CD4-positive, alpha-beta T cell (primary cell): ENCODE results near the gene ADARB2. TPM values are rescaled to one million over a fixed set of nuclear protein-coding genes. Genes with fewer than 3 reads are reported as not detected.

ENCODE experiments used
- ATAC-seq: fragments of 200-7000 bp; cut with Tn5 transposase; one replicate; pipeline ENCODE4 v1.10.0; 2022; ENCODE audit warnings: mild to moderate bottlenecking; ENCODE audit not compliant: poor library complexity
- CTCF ChIA-PET: fragments of 350-600 bp; sonication (Branson Sonifier 250); formaldehyde crosslinking; loops from one replicate; lab custom pipeline; 2021; ENCODE audit warnings: antibody characterized with exemption, inconsistent platforms; lab: Charles Lee
- POLR2A ChIA-PET: fragments of 350-600 bp; sonication (Branson Sonifier 250); formaldehyde crosslinking; loops from one replicate; lab custom pipeline; 2021; ENCODE audit warnings: antibody characterized with exemption, inconsistent platforms; lab: Charles Lee
- DNase-seq, 14 experiments: peaks; one replicate each; pipeline ENCODE4 v3.0.0-alpha.2; 2013 to 2020; ENCODE audit warnings: mixed read lengths in 2 of 14
- H3K27ac ChIP-seq, 2 donors: one replicate each; pipeline versions ENCODE4 v1.5.1 to v1.7.0; 2013; ENCODE audit warnings: low read length in 2 of 2, low read depth in 1 of 2, mild to moderate bottlenecking in 1 of 2
- H3K27me3 ChIP-seq, 2 experiments: 1 replicate in 1 of 2; 2 replicates in 1 of 2; pipeline versions ENCODE4 v1.6.1 to v1.7.0; 2013; ENCODE audit warnings: low read length in 2 of 2, control low read depth in 1 of 2, mild to moderate bottlenecking in 1 of 2, moderate library complexity in 1 of 2; ENCODE audit not compliant: insufficient read depth in 2 of 2, control insufficient read depth in 1 of 2
- H3K36me3 ChIP-seq: one replicate; pipeline ENCODE4 v1.6.1; 2013; ENCODE audit warnings: low read length, control low read depth; ENCODE audit not compliant: insufficient read depth
- H3K4me1 ChIP-seq: one replicate; pipeline ENCODE4 v1.6.1; 2013; ENCODE audit warnings: low read length, control low read depth; ENCODE audit not compliant: insufficient read depth
- H3K4me3 ChIP-seq: one replicate; pipeline ENCODE4 v1.5.1; 2013; ENCODE audit warnings: mild to moderate bottlenecking, low read length, moderate library complexity
- H3K9me3 ChIP-seq, 2 experiments: 1 replicate in 1 of 2; 2 replicates in 1 of 2; pipeline versions ENCODE4 v1.6.1 to v1.7.0; 2013; ENCODE audit warnings: low read length in 2 of 2, mild to moderate bottlenecking in 2 of 2, control low read depth in 1 of 2, moderate library complexity in 1 of 2; ENCODE audit not compliant: control insufficient read depth in 1 of 2, insufficient read depth in 1 of 2
- H3K27ac Mint-ChIP-seq: one replicate; pipeline ENCODE4 v1.8.0; 2020; ENCODE audit warnings: mixed read lengths
- H3K27me3 Mint-ChIP-seq: one replicate; pipeline ENCODE4 v1.8.0; 2021; ENCODE audit warnings: mixed read lengths
- H3K36me3 Mint-ChIP-seq: one replicate; pipeline ENCODE4 v1.8.0; 2021; ENCODE audit warnings: low read depth, mixed read lengths
- H3K4me1 Mint-ChIP-seq: one replicate; pipeline ENCODE4 v1.8.0; 2021; ENCODE audit warnings: low read depth, mixed read lengths
- H3K4me3 Mint-ChIP-seq: one replicate; pipeline ENCODE4 v1.8.0; 2020; ENCODE audit warnings: mild to moderate bottlenecking, mixed read lengths
- H3K9me3 Mint-ChIP-seq: one replicate; pipeline ENCODE4 v1.8.0; 2020; ENCODE audit warnings: mixed read lengths
- intact Hi-C, 2 experiments: fragments of 100-400 bp; cut with DNase I in 1 of 2; cut with micrococcal nuclease in 1 of 2; formaldehyde crosslinking; loops; one replicate each; pipeline versions ENCODE4 v1.15.1 to v1.9.0; 2023 to 2025; cut with DNase I, micrococcal nuclease
- total RNA-seq, 174 experiments: library from RNA in 2 of 174; stranded (reverse) in 2 of 174; gene quantifications; one replicate each; pipeline ENCODE4 v1.2.3 and lab custom pipeline; 2021 to 2026
- TF ChIP-seq, protein P1 (sequence below): fragments of 200-600 bp; IDR thresholded peaks from one replicate; pipeline ENCODE4 v1.8.0; 2022; ENCODE audit warnings: antibody characterized with exemption, mild to moderate bottlenecking

The ADARB2 gene
- total RNA-seq, 2 experiments from 2014 or later: 0.14 TPM; not detected in 1

DNA sequence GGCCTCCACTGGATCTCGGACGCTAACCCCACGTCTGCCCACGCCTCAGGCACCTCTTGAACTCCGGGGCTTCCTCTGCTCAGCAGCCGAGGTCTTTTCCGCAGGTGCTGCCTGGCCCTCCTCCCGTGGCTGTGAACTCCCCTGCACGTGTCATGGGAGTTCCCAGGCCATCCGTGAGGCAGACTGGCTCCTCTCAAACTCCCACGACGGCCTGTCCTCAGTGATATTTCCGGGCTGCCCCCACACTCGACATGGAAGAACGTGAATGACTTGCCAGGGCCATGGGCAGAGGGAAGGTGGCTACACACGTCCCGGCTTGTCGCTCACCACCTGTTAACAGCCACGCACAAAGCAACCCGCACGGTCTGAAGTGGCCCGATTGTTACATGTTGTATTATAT, 110.9 kb downstream of the ADARB2 start:
- no peak for ATAC-seq
- ChIA-PET CTCF (no interaction called here), POLR2A (no interaction called here)
- no peaks in the 10 kb centered on the region for H3K36me3 ChIP-seq
- H3K9me3 ChIP-seq: peaks cover 0 to 9% of the 10 kb centered on the region in 2 experiments
- no peaks in the 10 kb centered on the region for H3K27me3 Mint-ChIP-seq
- no peak for DNase-seq
- no peaks in the 10 kb centered on the region for H3K36me3 Mint-ChIP-seq
- H3K4me3 Mint-ChIP-seq: no peak overlapping the region
- no peak overlapping the region for H3K27ac ChIP-seq
- H3K9me3 Mint-ChIP-seq: no peaks in the 10 kb centered on the region
- H3K4me1 ChIP-seq: no peaks in the 10 kb centered on the region
- H3K4me3 ChIP-seq: no peak overlapping the region
- intact Hi-C loops: no loop called here
- H3K4me1 Mint-ChIP-seq: peaks cover 4% of the 10 kb centered on the region
- TF ChIP-seq, protein P1, sequence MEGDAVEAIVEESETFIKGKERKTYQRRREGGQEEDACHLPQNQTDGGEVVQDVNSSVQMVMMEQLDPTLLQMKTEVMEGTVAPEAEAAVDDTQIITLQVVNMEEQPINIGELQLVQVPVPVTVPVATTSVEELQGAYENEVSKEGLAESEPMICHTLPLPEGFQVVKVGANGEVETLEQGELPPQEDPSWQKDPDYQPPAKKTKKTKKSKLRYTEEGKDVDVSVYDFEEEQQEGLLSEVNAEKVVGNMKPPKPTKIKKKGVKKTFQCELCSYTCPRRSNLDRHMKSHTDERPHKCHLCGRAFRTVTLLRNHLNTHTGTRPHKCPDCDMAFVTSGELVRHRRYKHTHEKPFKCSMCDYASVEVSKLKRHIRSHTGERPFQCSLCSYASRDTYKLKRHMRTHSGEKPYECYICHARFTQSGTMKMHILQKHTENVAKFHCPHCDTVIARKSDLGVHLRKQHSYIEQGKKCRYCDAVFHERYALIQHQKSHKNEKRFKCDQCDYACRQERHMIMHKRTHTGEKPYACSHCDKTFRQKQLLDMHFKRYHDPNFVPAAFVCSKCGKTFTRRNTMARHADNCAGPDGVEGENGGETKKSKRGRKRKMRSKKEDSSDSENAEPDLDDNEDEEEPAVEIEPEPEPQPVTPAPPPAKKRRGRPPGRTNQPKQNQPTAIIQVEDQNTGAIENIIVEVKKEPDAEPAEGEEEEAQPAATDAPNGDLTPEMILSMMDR: no peak
- peaks cover 0 to 2% of the 10 kb centered on the region in 2 experiments for H3K27me3 ChIP-seq
- no peak overlapping the region for H3K27ac Mint-ChIP-seq

DNA sequence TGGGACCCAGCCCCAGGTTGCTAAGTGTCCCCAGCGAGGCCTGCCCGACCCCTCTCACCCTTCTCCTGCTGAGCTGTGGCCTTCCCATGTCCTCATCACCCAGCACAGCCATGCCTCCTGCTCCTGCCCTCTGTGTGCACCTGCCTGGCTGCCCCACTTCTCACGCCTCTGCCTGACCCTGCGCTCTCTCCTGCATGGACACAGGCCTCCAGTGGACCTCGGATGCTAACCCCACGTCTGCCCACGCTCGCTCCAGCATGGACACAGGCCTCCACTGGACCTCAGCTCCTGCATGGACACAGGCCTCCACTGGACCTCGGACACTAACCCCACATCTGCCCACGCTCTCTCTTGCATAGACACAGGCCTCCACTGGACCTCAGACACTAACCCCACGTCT, 111.6 kb downstream of the ADARB2 start:
- Mint-ChIP-seq H3K36me3 (no peaks in the 10 kb centered on the region), H3K4me1 (no peaks in the 10 kb centered on the region)

DNA sequence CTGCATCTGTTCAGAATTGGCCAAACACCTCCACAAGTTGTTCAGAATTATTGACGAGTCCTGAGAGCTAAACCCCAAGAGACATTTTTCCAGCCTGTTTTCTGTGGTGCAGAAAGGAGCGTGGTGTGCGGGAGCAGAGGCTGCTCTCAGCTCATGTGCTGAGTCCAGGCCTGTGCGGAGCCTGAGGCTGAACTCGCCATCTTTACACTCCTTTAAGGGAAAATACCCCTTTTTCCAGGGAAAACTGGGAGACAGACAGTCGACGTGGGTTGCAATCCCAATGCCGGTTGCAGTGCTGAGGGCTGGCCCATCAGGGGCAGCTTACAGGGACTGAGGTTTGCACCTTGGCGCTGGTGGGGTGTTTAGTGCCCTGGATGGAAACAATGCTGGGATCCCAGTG, 112.2 kb downstream of the ADARB2 start:
- H3K27ac ChIP-seq: no peak overlapping the region
- ATAC-seq: no peak
- intact Hi-C loops: no loop called here
- no peak overlapping the region for H3K27ac Mint-ChIP-seq
- H3K36me3 ChIP-seq: no peaks in the 10 kb centered on the region
- no peak overlapping the region for H3K4me3 ChIP-seq
- no peak overlapping the region for H3K4me3 Mint-ChIP-seq
- POLR2A ChIA-PET: no interaction called here
- H3K4me1 Mint-ChIP-seq: no peaks in the 10 kb centered on the region
- CTCF ChIA-PET: no interaction called here
- no peaks in the 10 kb centered on the region for H3K9me3 Mint-ChIP-seq
- no peaks in the 10 kb centered on the region for H3K27me3 ChIP-seq
- H3K9me3 ChIP-seq: peaks cover 0 to 4% of the 10 kb centered on the region in 2 experiments
- DNase-seq: no peak
- no peaks in the 10 kb centered on the region for H3K4me1 ChIP-seq
- H3K27me3 Mint-ChIP-seq: no peaks in the 10 kb centered on the region
- TF ChIP-seq, protein P1: no peak
- no peaks in the 10 kb centered on the region for H3K36me3 Mint-ChIP-seq

More for the DNA sequence above, 111.6 kb downstream of the ADARB2 start:
- H3K27ac Mint-ChIP-seq: no peak overlapping the region
- no peaks in the 10 kb centered on the region for H3K36me3 ChIP-seq
- no peaks in the 10 kb centered on the region for H3K9me3 Mint-ChIP-seq
- ChIA-PET POLR2A (no interaction called here), CTCF (no interaction called here)
- no peak overlapping the region for H3K27ac ChIP-seq
- no peaks in the 10 kb centered on the region for H3K27me3 ChIP-seq
- no peak overlapping the region for H3K4me3 Mint-ChIP-seq
- H3K4me3 ChIP-seq: no peak overlapping the region
- no peaks in the 10 kb centered on the region for H3K27me3 Mint-ChIP-seq
- ATAC-seq (no peak), DNase-seq (no peak)
- H3K9me3 ChIP-seq: peaks cover 0 to 4% of the 10 kb centered on the region in 2 experiments
- intact Hi-C loops: no loop called here
- no peaks in the 10 kb centered on the region for H3K4me1 ChIP-seq
- TF ChIP-seq, protein P1: no peak
